OCI-LY1 (cell line): ENCODE measurements around the gene EVL.

ENCODE experiments used
- CTCF ChIP-seq: fragments of 200-600 bp; sonication (generic), shearing (Covaris generic); IDR thresholded peaks from 2 replicates; pipeline ENCODE4 v1.5.1; 2017; ENCODE audit warnings: mild to moderate bottlenecking, antibody characterized with exemption, low read length, moderate library complexity, mixed read lengths
- EZH2 ChIP-seq: fragments of 200-600 bp; sonication (generic), shearing (Covaris generic); IDR thresholded peaks from 2 replicates; pipeline ENCODE4 v1.8.0; 2017; ENCODE audit warnings: borderline replicate concordance, mixed run types, mild to moderate bottlenecking, antibody characterized with exemption, low read length, moderate library complexity, mixed read lengths

DNA sequence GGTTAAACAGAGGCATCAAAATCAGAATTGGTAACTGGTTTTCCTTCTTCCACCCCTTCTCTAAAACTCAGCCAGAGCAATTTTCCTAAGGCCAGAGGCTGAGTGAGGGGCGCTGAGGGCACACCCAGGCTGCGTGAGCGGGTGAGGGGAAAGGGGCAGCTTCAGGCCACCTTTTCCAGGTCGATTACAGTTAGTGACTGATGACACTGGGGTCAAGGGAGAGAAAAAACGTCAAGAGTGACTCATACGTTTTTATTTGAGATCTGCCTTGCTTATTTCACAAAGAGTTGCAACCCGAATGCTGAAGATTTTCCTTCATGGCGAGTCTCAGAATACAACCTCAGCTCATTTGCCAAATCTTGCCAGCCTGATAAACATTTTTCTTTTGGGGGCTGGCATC lies 46.7 kb upstream of the EVL start:
- no peak for TF ChIP-seq CTCF
- no peak for TF ChIP-seq EZH2
